ENCODE data around the gene TNS3.

- no peak for TF ChIP-seq CTCF (IDR thresholded peaks at IDR 0.05; ENCODE audit: low read depth, low read length, poor library complexity, severe bottlenecking)
- TF ChIP-seq EZH2phosphoT487 (IDR thresholded peaks at IDR 0.05; ENCODE audit: borderline replicate concordance, low read length) = no peak
Observed at GRCh38 chr7:47277321-47277781, 304.6 kb downstream of the TNS3 start.

Data from DOHH2 (cell line).